ENCODE data around the gene DLG4.

DLG4 gene

DNA sequence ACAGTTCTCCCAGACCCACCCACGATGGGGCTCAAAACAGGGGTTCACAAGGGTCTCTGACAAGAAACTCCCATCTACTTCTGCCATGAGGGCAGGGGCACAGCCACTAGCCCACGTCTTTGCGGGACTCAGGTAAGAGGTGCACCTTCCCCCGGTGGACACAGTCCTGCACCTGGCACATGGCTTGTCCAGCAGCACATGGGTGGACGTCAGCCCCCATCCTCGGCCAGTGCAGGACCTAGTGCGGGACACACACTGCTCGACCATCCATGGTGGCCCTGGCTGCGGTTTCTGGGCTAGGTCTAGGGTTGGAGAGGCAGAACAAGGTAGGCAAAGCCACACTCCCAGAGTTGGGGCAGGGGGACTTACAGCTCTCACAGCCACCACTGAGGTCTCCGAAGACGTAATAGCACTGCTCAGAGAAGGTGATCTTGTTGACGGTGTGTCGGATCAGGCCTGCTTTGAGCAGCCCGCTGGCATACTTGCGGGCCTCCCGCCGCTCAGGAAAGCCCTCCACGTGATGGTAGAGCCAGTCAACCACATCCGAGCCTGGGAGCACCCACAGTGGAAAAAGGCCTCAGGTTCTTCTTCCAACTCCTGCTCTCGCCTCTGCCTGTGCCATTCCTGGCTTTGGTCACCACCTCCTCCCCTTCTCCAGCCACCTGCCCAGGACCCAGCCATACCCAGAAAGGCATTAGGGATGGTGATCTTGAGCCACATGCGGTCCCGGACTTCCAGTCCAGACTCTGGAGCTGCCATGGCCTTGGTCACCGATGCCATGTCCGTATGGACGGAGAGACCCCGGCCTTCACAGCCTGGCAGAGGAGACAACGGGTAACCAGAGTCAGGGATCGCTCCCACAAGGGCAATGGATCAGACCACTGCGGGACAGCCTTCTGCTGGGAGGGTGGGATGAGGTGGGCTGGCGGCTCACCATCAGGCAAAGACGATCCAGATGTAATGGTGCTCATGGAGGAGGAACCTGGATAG, 7.4 kb upstream of the DLG4 start:
- DNase-seq, result no peak

DNA sequence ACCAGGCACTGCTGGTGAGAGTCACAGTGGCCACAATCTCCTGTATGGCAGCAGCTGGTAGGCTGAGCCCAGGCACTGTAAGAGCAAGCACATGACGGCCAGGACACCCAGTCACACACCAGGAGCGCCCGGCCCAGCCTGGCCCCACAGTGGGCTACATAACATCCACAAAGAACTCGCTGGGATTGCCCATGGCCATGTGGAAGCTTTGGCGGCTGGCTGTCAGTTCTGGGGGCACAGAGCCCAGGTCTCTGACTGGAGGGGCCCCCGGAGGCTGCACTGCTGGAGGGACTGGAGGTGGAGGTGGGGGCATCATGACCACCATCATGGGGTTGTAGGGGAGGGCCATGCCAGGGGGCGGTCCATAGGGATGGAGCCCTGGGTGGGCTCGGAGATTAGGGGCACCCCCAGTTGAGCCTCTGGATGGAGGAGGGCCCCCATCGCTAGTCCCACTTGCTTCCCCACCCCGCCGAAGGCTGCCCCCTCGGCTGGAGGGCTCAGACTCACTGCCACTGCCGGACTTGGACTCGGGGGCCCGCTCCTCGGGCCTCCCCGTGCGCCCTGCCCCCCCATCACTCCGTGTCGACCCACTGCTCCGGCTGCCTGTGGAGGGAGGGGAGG, 6.2 kb upstream of the DLG4 start:
- DNase-seq, result no peak

GRCh38 chr17:7224661-7225111, 5.0 kb upstream of the DLG4 start:
- DNase-seq, result no peak

DNA sequence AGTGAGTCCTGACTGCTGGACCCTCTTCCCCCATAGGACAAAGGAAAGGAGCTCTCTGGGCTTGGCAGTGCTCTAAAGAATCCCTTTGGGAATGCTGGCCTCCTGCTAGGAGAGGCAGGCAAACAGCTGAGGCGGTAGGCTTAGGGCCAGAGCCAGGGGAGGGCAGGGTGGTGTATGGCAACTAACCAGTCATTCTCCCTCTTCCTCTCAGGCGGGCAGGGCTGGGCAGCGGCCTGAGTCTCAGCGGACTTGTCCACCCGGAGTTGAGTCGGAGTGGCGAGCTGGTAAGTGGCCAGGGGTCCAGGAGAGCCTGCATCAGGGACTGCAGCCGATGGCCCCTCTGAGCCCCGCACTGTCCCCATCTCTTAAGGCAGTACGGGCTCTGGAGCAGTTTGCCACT, 4.5 kb upstream of the DLG4 start:
- no peak for DNase-seq

- DNase-seq, result no peak
Measured at GRCh38 chr17:7223375-7223774, 3.7 kb upstream of the DLG4 start.

DNA sequence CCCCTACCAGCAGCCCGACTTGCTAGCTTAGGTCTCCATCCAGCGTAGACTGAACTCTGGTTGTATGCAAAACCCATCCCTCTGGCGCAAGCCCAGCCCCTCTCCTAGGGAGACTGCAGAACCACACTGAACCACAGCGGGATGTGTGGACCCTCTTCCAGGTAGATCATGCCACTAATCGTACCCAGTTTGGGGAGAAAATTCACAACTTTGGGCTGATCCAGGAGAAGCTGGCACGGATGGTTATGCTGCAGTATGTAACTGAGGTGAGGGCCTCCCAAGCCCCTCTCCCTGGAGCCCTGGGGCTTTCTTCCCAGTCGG, 3.3 kb upstream of the DLG4 start:
- DNase-seq, result no peak

- no peak for DNase-seq
Measured at GRCh38 chr17:7222093-7222971, 2.7 kb upstream of the DLG4 start.

GRCh38 chr17:7221278-7222092, 1.8 kb upstream of the DLG4 start:
- no peak for DNase-seq

- DNase-seq, result no peak
Measured at GRCh38 chr17:7220593-7221277, 1.1 kb upstream of the DLG4 start.

DNA sequence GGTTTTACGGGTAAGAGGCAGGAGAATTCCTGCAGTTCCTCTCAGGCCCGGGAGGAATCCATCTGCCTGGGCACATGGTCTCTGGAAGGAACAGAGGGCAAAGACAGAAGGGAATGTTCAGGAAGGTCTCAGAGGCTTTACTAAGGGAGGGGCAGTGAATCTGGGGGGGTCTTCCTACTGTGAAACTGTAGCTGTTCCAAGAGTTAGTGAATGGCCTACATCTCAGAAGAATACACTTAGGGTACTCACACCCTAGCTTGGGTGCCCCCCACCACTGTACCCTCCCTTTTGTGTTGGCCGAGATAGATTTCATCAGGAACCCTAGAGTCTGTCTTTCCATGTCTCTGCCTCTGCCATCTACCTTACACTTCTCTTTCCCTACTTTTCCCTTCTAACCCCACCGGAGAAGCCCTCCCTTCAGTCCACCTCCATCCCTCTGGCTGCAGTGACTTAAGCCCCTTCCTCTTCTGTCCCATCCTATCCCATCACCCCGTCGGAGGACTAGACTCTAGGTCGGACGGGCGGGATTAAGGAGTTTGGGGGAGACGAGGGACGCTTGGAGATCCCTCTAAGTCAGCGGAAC, 316 bp downstream of the DLG4 start:
- DNase-seq, result no peak

- DNase-seq, result no peak
Measured at GRCh38 chr17:7218758-7219157, 878 bp downstream of the DLG4 start.

DNA sequence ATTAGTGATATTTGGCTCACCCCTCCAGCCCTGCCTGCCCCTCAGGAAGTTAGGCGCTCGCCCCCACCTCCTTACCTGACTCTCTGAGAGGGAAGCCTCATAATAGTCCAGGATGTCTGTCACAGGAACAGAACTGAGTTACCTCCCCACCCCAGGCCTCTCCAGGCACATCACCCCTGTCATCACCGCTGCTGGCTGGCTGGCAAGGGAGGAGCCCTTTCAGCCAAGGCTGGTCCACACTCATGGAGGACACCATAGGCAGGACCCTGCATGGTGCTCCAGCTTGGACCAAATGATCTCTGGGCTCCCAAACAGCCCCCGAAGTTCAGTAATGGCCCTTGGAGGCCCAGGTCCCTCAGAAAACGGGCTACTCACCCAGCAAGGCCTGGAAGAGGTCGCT, 1.5 kb downstream of the DLG4 start:
- DNase-seq, result no peak

GRCh38 chr17:7217113-7217987, 2.3 kb downstream of the DLG4 start:
- no peak for DNase-seq

DNA sequence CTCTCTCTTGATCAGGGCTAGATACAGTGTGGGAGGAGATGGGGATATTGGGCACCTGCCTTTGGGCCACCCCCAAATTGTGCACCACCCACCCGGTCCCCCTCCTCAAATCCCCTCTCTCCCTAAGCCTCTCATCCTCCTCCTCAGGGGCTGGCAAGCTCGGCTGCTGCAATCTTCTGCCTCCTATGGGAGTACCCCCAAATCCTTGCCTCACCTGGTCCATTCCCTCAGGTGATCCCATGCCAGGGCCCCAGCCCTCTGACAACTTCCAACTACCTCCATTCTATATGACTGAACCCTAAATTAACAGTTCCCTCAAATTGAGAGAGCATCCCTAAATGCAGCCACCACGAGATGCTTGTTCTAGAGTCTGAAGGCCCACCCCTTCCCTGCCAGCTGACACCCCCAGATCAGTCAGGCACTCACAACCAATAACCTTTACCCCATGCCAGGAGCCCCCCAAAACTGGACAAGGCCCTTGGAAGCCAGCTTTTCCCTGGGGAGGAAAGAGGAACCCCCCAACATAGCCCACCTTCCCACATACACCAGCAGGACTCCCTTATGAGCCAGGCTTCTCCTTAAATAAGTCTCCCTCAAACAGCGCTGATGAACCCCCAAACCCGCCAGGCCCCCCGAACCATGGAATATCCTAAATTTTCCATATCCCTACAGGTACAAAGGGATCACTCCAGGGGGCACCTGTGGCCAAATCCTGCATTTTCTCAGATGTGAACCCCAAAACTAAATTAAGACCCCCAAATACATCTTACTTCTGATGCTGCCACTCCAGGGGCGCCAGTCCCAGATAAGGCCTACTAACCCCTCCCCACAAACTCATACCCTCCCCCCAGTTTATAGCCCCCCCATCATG, 3.2 kb downstream of the DLG4 start:
- DNase-seq, result no peak

GRCh38 chr17:7215652-7216180, 3.9 kb downstream of the DLG4 start:
- no peak for DNase-seq

- DNase-seq, result no peak
Measured at GRCh38 chr17:7215136-7215638, 4.4 kb downstream of the DLG4 start.

DNA sequence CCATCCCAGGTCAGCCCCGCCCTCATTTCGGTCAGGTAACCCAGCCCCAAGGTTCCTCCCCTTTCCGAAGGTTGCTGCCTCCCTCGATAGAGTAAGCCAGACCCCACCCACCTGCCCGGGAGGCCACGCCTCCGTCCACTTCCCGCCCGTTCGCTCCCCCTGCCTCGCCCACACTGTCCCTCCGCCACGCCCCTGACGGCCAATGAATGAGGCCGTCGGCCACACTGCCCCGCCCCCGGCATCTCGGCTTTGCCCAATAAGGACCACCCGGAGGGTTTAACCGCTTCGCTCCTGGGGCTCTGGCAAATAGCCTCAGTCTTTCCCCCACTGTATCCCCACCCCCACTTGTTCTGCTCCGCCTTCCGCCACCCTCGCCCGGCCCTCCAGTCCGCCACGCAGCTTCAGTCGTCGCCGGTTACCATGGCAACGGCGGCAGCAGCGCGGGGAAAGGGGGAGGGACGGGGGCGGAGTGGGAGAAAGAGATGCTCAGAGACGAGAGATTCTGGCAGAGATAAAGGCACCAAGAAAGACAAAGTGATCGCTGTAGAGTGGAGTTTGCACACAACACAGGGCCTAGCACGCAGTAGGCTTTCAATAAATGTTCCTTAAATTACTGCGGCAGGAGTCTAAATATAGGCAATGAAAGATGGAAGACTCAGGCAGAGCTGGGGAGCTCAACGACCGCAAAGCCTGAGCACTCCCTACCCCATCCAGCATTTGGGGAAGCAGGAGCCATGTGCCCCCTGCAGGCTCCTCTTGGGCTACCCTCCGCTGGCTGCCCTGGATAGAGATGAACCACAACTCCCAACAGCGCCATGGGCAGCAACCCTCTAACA, 5.1 kb downstream of the DLG4 start:
- DNase-seq, result peak; percentile 66

GRCh38 chr17:7213895-7214299, 5.7 kb downstream of the DLG4 start:
- DNase-seq, result no peak

All from KG1 (cell line).